Measurements from ENCODE around the gene TP53I13. TPM values are rescaled to one million over a fixed set of nuclear protein-coding genes. Genes with fewer than 3 reads are reported as not detected.

The TP53I13 gene
- total RNA-seq, 1 donor from 2014 or later, result 78.8 TPM

- no peak for TF ChIP-seq CTCF (conservative IDR thresholded peaks at IDR 0.05; ENCODE audit: low read depth, low read length)
- DNase-seq (ENCODE audit: low read depth), result no peak
These were observed 9.1 kb downstream of the TP53I13 start for GRCh38 chr17:29577385-29578211.

GRCh38 chr17:29578626-29579485 is 10.4 kb downstream of the TP53I13 start:
- no peak for TF ChIP-seq CTCF (conservative IDR thresholded peaks at IDR 0.05; ENCODE audit: low read depth, low read length)
- no peak for DNase-seq (ENCODE audit: low read depth)
- H3K4me3 ChIP-seq (ENCODE audit: low read depth, low read length), result no peak overlapping the region

More at GRCh38 chr17:29577385-29578211, 9.1 kb downstream of the TP53I13 start:
- H3K4me3 ChIP-seq (ENCODE audit: low read depth, low read length), result no peak overlapping the region

GRCh38 chr17:29579866-29580771 is 11.6 kb downstream of the TP53I13 start:
- DNase-seq (ENCODE audit: low read depth), result no peak
- peak; percentile 91 for TF ChIP-seq CTCF (conservative IDR thresholded peaks at IDR 0.05; ENCODE audit: low read depth, low read length)
- H3K4me3 ChIP-seq (ENCODE audit: low read depth, low read length), result no peak overlapping the region

GRCh38 chr17:29581583-29582253 is 13.2 kb downstream of the TP53I13 start:
- H3K4me3 ChIP-seq (ENCODE audit: low read depth, low read length), result no peak overlapping the region
- no peak for DNase-seq (ENCODE audit: low read depth)
- TF ChIP-seq CTCF (conservative IDR thresholded peaks at IDR 0.05; ENCODE audit: low read depth, low read length), result no peak

- H3K4me3 ChIP-seq (ENCODE audit: low read depth, low read length), result no peak overlapping the region
- no peak for DNase-seq (ENCODE audit: low read depth)
- no peak for TF ChIP-seq CTCF (conservative IDR thresholded peaks at IDR 0.05; ENCODE audit: low read depth, low read length)
These were observed 13.8 kb downstream of the TP53I13 start for GRCh38 chr17:29582254-29582765.

- TF ChIP-seq CTCF (conservative IDR thresholded peaks at IDR 0.05; ENCODE audit: low read depth, low read length), result no peak
- H3K4me3 ChIP-seq (ENCODE audit: low read depth, low read length), result no peak overlapping the region
- no peak for DNase-seq (ENCODE audit: low read depth)
These were observed 14.3 kb downstream of the TP53I13 start for GRCh38 chr17:29582772-29583171.

All from epithelial cell of proximal tubule (primary cell).